HG03565 (cell line): Measurements from ENCODE around the gene AKAP8L.
"Not testable (repeated sequence)": the region's sequence is repeated elsewhere in the genome, so short reads cannot be mapped to it uniquely, and the experiment has no call there.

ENCODE experiments used
- ATAC-seq: cut with Tn5 transposase; IDR thresholded peaks from one replicate; pipeline ENCODE4 v1.9.1; 2021; ENCODE audit warnings: mild to moderate bottlenecking, moderate library complexity; ENCODE audit not compliant: unreplicated experiment

Gene AKAP8L

DNA sequence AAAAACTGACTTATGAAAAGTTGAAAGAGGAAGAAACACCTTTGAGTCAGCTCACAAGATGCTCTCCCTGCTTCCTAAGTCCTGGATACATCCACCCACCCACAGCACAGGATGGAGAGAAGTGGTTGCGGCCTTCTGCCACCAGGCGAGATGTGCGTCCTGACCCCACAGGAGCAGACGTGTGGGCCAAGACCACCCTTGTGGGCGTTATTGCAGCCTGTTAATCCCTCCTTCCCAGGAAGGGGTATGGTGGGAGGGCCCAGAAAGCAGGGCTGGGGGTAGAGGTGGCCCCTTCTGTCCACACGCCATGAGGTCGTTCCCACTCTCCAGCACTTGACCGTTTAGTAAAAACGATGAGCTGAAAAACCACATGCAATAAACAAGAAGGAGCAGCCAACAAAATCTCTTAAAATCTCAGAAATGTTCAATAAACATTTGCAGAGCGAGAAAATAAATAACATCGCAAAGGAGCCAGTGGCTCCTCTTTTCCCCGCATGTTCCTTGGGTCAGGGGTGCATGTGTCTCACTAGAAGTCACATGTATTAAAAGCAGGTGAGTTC is 2.4 kb upstream of the AKAP8L start:
- ATAC-seq = no peak

DNA sequence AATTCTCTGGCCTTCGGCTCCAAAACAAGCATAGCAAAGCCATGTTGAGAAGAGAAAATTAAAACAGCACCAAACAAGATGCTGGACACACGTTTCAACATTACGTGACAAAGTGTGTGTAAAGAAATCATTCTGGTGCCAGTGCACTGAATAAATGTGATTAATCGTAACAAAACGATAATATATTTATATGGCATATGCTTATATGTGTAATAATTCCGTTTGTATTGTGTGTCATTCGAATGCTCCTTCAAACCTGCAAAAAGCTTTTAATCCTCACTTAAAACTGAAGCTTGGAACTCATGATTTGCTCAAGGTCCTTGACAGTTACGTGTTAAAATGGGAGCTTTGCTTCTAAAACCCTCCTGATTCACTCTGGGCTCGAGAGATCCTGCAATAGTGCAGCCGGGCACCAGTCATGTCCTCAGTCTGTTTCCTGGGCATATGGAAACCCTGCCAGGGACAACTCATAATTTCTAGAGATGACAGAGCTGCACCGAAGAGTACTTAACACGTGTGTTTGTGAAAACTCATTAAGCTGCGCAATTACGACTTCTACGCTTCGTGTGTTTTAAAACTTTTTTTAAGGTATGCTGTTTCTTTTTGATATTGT is 731 bp upstream of the AKAP8L start:
- no peak for ATAC-seq

DNA sequence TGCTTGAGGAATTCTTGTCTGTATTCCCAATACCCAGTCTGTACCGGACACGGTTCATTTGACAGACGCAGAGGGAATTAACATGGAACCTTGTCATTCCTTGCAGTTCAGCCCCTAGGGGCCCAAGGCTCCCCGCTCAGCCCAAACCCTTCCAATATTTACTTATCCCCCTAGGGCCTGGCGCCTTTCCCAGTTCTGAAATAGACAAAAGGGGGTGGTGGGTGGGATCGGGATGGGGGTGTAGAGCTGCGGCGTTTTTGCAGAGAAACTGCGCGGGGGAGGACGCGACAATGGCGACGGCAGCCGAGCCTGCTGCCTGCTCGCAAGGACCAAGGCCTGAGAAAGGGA is 583 bp downstream of the AKAP8L start:
- no peak for ATAC-seq

DNA sequence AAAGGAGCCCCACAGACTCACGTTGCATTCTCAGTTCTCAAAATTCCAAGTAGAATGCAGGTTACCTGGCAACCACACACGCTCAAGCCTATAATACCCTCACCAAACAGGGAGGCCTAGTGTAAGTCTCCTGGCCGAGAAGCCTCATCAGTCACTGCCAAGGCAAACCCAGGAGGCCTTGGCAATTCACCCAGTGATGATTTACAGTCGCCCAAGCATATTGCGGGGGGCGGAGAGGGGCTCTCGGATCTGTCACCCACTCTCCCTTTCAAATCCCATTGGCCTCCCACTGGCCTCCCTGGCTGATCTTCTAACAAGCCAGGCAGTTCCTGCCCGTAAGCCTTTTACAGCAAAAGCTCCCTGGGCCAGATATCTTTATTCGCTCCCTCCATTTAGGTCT is 1.1 kb downstream of the AKAP8L start:
- no peak for ATAC-seq

DNA sequence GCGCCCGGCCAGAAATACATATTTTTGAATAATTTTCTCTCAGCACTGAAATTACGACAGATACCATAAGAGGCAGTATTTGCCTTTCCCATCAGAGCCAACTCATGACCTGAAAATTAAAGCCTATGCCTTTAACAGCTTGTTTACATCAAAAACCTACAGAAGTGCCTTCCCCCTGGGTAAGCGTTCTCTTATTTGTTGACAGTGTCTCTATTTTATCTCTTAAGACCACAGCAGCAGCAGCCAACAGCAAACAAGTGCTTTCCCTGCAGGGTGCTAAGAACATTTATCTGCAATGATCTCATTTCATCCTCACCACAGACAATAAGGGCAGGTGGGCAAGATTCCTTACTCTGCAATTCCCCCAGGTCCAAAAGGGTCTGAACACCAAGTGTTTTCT is 6.0 kb downstream of the AKAP8L start:
- no peak for ATAC-seq

DNA sequence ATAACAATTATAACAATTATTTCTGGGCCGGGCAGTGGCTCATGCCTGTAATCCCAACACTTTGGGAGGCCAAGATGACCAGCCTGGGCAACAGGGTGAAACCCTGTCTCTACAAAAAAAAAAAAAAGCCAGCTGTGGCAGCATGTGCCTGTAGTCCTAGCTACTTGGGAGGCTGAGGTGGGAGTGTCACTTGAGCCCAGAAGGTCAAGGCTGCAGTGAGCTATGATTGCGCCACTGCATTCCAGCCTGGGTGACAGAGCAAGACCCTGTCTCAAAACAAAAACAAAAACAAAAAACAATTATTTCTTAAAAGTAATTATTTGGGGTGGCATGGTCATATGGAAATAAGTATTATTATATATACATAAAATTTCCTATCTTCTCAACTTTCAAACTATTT is 7.4 kb downstream of the AKAP8L start:
- not testable (repeated sequence) for ATAC-seq

DNA sequence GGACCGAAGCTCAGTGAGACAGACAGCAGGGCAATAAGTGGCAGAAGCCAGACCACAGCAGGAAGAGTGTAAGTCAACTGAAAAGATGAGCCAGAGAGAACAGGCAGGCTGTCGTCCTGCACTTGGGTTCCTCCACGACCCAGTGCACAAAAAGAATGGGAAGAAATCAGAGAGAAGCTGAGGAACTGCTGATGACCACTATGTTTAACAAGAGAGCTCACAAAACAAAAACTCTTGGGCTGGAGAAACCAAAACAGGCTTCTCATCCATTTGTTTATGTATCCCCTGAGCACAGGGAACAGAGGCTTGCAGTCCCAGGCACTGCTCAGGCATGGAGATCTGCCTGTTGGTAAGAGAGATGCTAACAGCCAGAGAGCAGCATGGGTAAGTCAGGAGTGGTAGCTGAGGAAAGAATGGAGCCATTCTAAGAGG is 14.0 kb downstream of the AKAP8L start:
- no peak for ATAC-seq

DNA sequence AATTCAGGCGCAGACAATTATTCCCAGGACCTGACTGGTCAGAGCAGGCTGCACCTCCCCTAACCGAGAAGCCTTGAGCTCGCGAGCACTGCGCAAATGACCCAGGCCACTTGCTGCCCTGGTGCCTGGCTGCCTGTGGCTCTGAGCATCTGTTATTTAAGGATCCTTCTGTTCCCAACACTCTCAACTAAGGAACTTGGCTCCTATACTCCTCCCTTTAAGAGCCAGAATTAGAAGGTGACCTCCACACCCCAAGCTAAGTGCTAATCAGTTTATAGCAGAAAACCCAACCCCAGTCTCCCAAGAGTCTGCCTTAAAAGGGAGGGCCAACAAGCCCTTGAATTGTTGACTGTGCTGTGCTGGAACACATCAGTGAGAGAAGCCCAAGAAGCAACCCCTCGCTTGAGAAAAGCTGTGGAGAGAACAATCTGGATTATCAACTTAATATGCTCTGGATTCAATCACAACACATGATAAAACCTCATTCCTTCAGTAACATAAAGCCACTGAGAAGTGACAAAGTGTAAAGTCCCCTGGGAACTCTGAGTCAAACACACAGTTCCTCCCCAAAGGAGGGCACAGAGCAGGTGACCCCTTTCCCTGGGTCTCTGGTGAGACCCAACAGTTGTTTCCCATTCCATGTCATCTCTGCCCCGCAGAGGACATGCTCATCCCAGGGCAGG is 14.6 kb downstream of the AKAP8L start:
- ATAC-seq = no peak

DNA sequence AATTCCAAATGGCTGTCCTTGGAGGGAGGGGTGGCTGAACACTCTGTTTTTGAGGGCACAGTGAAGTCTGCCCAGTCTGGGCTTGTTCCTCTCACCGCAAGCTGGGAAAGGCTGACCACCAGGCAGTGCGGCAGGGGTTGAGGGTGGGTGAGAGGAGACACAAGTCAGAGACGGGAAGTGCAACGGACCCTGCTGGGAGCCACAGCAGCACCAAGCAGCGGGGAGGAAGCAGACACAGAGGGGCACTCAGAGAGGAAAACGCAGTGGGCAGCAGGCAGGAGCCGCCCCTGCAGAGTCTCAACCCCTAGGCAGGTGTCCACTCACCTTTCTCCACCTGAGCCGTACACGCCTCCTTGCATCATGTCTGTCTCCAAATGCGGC is 15.6 kb downstream of the AKAP8L start:
- ATAC-seq = no peak

DNA sequence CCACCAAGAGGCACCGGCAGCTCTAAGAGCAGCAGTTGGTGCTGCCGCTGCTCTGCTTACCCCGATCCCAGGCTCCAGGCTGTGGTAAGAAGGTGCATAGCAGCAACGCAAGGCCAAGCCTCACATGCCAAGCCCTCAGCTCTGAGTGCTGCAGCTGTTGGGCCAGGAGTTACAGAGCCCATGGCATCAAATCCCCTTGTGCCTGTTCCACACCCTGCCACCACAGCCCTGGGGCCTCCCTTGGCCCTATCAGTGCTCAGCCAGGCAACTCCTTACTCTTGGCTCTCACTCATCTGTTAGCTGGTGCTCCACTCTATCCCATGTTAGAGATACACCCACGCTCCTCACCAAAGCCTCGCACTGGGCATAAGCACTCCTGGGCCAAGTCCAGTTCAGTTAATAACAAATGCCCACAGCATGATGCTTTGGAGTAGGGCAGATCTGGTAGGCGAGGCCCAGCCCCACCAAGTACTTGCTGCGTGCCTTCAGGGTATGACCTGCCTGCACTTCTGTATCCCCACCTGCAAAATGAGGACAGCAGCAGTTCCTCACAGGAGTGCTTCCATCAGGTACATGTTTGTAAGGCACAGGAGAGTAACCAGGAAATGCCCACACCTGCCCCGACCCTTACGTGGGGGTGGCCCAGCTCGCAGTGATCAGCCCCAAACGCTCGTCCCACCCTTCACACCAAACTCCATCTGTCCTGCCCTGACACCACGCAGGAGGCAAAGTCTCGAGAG is 16.2 kb downstream of the AKAP8L start:
- ATAC-seq = no peak

DNA sequence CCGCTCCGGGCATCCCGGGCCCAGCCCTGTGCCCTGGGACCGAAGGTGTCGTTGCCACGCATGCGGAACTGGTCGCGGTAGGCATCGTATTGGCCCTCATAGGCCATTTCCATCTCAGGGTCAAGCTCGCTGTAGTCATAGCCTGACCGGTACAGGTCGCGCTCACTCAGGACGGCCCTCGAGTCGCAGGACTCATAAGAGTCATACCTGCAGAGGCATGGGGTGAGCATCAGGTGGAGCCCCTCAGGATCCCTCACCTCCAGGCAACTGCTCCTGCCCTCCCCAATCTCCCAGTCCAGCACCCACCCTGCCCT is 17.4 kb downstream of the AKAP8L start:
- no peak for ATAC-seq

DNA sequence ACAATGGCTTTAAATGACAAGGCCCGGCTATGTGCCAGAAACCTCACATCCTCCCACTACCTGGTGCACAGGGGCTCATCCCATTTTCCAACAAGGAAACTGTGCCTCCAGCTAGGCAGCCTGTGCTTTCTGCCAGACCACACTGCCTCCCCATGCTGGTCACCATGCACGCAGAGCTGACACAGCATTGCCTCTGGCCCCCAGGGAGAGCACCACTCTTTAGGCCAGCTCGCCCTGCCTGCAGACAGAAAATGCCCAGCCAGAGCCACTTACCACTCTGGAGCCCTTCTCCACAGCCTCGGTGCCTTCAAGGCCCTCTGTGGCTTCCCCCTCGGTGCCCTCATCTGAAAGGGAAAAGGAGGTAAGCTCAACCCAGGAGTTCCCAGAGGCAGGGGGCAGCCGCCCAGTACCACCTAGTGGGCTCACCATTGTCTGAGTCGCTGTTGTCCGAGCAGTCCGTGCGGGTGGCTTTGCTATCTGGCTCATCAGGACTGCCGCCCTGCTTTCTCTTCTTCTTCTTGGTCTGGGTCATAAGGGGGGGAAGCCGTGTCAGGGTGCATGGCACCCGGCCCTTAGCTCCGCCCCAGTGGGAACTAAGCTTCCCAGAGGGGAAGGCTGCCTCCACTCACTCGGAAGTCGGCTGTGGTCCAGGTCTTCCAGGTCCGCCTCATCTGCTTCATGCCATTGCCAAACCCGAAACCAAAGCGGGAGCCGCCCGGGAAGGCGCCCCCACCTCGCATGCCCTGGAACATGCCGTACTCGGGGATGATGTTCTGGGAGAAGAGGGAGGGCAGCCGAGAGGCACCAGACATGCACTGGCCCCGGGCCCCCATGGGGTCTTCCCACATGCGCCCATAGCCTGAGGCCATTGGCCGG is 18.0 kb downstream of the AKAP8L start:
- no peak for ATAC-seq

DNA sequence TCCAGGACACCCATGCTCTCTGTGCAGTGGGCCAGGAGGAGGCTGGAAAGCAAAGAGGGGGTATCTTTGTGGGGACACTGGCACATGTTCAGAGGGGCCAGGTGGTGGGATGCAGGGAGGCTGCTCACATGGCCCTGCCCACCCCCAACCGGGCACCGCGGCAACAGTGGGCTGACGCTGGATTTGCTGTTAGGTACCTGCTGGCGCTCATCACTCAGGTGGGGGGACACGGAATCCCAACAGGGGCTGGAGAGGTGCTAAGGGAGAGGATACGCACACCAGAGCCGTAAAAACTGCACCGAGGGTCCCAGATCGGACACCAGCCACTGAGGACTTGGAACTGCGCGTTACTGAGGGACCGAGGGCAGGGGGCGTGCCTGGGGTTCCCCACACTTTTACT is 19.2 kb downstream of the AKAP8L start:
- ATAC-seq = no peak

DNA sequence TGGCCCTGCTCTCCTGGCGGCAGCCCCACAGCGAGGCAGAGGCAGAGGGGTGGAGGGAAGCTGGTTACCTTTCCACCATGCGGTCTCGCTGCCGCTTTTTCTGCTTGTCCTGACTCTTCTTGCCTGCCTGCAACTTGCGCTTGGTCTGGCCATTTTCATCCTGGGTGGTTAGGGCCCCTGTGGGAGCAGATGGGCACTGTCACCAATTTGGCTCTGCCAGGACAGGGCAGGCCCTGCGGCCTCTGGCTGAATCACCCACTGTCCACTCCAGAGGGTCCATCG is 19.6 kb downstream of the AKAP8L start:
- no peak for ATAC-seq

DNA sequence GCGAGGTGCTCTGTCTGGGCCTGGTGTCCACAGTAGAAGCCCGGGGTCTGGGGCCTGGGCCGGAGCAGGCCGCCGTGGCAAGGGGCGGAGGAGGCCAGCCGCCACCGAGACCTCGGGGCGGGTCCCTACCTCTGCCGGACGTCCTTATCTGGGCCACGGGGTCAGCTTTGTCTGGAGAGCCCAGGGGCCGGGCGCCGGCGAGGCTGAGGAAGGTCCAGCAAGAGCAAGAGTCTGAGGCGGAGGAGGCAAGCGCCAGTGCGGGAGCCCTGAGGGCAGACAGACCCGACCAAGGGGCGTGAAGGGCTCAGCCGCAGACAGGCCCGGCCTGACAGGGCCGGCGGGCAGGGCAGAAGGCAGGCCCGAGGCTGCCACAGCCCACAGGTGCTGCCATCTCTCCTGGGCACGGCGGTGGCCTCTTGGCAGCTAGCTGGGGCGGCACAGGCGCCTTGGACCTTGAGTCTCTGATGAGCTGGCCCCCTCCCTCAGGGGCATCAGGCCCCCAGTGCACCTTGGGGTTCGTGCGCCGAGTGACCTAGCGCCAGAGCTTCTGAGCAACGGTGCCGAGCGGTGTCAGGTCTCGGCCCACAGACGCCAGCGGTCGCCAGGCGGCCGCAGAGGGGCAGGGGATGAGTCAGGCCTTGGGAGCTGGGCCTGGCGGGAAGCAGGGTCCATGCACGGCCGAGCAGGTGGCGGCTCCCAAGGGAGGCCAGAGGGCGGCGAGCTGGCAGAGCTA is 20.1 kb downstream of the AKAP8L start:
- no peak for ATAC-seq

DNA sequence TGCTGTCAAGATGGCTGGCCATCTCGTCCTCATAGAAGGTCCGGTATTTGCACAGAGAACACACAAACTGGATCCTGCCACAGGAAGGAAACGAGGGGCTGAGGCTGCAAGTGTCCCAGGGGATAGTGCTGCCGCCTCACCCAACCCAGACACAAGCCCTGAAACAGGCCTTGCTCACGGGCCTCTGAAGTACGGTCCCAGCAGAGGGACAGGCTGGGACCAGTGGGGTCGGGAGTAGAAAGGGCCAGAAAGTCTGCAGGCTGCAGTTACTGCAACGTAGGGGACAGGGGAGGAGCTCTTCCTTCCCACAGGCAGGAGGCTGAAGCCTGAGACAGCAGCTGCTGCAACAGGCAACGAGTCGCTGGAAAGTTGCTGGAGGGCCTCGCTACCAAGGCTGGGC is 21.0 kb downstream of the AKAP8L start:
- no peak for ATAC-seq

DNA sequence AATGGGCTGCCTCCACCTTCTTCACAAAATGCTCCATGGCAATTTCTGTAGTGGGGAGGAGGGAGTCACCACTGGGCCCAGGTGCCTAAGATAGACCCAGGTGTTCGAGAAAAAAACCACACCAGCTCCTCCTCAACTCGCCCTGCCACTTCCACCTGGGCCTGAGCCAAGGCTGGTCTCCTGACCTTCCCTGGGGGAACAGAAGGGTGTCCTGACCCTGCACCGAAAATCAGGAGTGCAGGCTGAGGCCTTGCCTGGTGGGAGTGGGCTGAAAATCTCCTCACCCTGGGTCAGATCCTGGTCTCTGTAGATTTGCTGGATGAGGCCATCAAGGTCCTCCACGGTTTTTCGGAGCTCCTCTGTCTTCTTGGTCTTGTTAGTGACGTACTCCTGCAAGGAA is 21.6 kb downstream of the AKAP8L start:
- no peak for ATAC-seq

DNA sequence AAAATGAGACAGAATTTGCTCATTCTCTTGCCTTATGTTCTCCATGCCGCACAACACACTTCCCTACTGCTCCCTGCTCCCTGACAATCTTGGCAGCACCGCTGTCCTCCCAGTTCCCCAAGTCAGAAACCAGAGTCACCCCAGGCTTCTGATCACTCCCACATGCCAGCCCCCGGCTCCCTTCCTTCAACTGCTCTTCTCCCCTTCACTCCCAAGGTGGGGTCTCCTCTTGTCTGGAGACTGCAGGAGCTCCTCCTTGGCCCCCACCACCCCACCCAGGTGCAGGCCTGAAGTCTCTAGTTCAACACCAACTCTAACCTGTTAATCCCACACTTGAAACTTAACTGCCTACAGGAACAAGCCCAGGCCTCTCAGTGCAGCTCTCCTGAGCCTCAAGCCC is 22.4 kb downstream of the AKAP8L start:
- no peak for ATAC-seq

DNA sequence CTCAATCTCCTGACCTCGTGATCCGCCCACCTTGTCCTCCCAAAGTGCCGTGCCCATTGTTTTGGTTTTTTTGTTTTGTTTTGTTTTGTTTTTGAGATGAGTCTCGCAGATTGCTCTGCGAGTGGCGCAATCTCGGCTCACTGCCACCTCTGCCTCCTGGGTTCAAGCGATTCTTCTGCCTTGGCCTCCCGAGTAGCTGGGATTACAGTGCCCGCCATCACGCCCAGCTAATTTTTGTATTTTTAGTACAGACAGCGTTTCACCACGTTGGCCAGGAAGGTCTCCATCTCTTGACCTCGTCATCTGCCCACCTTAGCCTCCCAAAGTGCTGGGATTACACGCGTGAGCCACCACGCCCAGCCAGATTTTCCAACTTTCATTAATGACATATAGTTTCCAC is 23.5 kb downstream of the AKAP8L start:
- not testable (repeated sequence) for ATAC-seq

DNA sequence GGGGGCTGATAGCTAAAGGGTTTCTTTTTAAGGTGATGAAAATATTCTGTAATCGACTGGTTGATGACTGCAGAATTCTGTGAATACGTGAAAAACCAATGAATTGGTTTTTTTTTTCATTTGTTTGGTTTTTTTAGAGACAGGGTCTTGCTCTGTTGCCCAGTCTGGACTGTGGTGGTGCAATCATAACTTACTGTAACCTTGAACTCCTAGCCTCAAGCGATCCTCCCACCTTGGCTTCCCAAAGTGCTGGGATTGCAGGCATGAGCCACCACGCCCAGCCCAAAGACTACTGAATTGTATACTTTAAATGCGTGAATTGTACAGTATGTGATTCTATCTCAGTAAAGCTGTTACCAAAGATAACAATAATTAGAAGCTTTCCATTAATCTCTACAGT is 24.4 kb downstream of the AKAP8L start:
- no peak for ATAC-seq

DNA sequence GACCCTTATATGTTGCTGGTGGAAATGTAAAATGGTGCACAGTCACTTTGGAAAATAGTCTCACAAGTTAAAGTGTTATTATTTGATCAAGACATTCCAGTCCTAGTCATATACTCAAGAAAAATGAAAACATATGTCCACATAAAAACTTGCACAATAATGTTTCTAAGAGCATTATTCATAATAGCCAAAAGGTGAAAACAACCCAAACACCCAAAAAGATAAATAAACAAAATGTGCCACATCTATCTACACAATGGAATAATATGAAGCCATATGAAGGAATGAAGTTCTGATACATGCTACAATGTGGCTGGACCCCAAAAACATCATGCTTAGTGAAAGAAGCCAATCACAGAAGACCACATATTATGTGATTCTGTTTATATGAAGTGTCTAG is 24.8 kb downstream of the AKAP8L start:
- no peak for ATAC-seq
